ENCODE results near the gene IMPG1.

DNA sequence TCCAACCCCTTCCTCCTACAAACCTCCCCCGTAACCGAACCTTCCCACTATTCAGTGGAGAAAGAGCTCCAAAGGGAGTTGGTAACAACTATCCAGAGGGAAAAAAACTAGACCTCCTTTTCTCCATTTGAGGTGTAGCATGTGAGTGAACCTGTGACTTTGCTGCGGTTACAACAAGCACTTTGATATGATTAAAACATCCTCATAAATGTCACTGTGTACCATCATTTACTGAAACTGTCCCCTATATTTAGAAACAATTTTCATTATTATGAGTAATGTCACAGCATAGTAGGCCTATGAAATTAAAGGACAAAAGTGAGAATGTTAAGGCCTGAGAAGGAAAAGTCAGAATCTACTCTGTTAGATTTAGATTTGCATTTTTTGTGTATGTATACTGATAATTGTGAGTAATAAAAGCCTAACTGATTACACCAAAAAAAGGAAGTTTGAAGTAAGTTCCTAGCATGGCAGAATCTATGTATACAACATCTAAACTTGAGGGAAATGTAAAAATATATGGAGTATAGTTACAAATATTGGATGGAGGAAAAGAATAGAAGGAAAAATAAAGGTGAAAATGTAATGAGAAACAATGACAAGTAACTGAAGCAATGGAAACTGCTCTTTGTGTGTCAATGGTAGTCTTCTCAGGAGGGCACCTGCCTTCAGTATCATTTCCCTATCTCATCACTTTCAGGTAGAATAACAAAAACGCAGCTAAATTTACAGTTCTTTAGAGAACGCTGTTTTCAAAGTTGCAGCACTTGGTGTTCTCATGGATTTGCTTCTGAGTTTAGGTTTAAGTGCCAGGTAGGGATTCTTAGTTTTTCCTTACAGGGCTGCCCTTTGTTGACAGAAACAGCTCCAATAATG is 145.9 kb downstream of the IMPG1 start:
- TF ChIP-seq, protein P1, sequence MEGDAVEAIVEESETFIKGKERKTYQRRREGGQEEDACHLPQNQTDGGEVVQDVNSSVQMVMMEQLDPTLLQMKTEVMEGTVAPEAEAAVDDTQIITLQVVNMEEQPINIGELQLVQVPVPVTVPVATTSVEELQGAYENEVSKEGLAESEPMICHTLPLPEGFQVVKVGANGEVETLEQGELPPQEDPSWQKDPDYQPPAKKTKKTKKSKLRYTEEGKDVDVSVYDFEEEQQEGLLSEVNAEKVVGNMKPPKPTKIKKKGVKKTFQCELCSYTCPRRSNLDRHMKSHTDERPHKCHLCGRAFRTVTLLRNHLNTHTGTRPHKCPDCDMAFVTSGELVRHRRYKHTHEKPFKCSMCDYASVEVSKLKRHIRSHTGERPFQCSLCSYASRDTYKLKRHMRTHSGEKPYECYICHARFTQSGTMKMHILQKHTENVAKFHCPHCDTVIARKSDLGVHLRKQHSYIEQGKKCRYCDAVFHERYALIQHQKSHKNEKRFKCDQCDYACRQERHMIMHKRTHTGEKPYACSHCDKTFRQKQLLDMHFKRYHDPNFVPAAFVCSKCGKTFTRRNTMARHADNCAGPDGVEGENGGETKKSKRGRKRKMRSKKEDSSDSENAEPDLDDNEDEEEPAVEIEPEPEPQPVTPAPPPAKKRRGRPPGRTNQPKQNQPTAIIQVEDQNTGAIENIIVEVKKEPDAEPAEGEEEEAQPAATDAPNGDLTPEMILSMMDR (IDR thresholded peaks at IDR 0.05), result no peak
- TF ChIP-seq POLR2A (IDR thresholded peaks at IDR 0.05) (no peak), EP300 (IDR thresholded peaks at IDR 0.05) (no peak)
